PC-9 (cell line): ENCODE measurements around the gene RCN1. TPM values are rescaled to one million over a fixed set of nuclear protein-coding genes. Genes with fewer than 3 reads are reported as not detected.

ENCODE experiments used
- BruUV-seq: library from RNA; stranded (reverse); fragments of 400-500 nt; replicated peaks from 2 replicates; lab custom pipeline; 2021; lab: Mats Ljungman, UMichigan
- CTCF ChIA-PET: fragments of 300-600 bp; sonication (Branson Sonifier 250); formaldehyde crosslinking; loops from one replicate; lab custom pipeline; 2022; ENCODE audit warnings: antibody characterized with exemption; lab: Charles Lee
- POLR2A ChIA-PET: fragments of 300-600 bp; sonication (Branson Sonifier 250); formaldehyde crosslinking; loops from one replicate; lab custom pipeline; 2022; ENCODE audit warnings: antibody characterized with exemption; ENCODE audit not compliant: unreplicated experiment; lab: Charles Lee
- DNase-seq, 2 experiments: peaks; one replicate each; pipeline versions ENCODE4 v3.0.0 to v3.0.0-alpha.2; 2015 to 2022; ENCODE audit warnings: mixed read lengths in 1 of 2
- H2AFZ ChIP-seq: fragments of 200-600 bp; sonication (generic); 2 replicates; pipeline ENCODE4 v1.8.1; 2017; ENCODE audit warnings: antibody characterized with exemption
- H3F3A ChIP-seq: fragments of 200-600 bp; sonication (generic); 2 replicates; pipeline ENCODE4 v1.8.1; 2017; ENCODE audit warnings: antibody characterized with exemption, mild to moderate bottlenecking, low read depth; ENCODE audit not compliant: insufficient read depth
- H3K27ac ChIP-seq: fragments of 200-600 bp; sonication (generic); 2 replicates; pipeline ENCODE4 v1.6.1; 2016; ENCODE audit warnings: mixed run types
- H3K27me3 ChIP-seq: fragments of 200-600 bp; sonication (generic); 2 replicates; pipeline ENCODE4 v1.6.1; 2016; ENCODE audit warnings: low read depth, mixed run types; ENCODE audit not compliant: insufficient read depth
- H3K36me3 ChIP-seq: fragments of 200-600 bp; sonication (generic); 2 replicates; pipeline ENCODE4 v1.6.1; 2016; ENCODE audit warnings: low read depth, mixed run types
- H3K4me1 ChIP-seq: fragments of 200-600 bp; sonication (generic); replicated peaks from 2 replicates; pipeline ENCODE4 v1.6.1; 2016; ENCODE audit warnings: mixed run types; ENCODE audit not compliant: insufficient read depth
- H3K4me2 ChIP-seq: fragments of 200-600 bp; sonication (generic); 2 replicates; pipeline ENCODE4 v1.6.1; 2017; ENCODE audit warnings: mixed run types
- H3K4me3 ChIP-seq: fragments of 200-600 bp; sonication (generic); 2 replicates; pipeline ENCODE4 v1.6.1; 2016; ENCODE audit warnings: mixed run types
- H3K79me2 ChIP-seq: fragments of 200-600 bp; sonication (generic); 2 replicates; pipeline ENCODE4 v1.6.1; 2017; ENCODE audit warnings: low read depth, mixed run types
- H3K9me2 ChIP-seq: fragments of 200-600 bp; sonication (generic); 2 replicates; pipeline ENCODE4 v1.8.1; 2017; ENCODE audit warnings: mild to moderate bottlenecking; ENCODE audit not compliant: insufficient read depth
- H3K9me3 ChIP-seq: fragments of 200-600 bp; sonication (generic); 2 replicates; pipeline ENCODE4 v1.8.1; 2016; ENCODE audit warnings: low read depth; ENCODE audit not compliant: insufficient read depth
- H4K20me1 ChIP-seq: fragments of 200-600 bp; sonication (generic); 2 replicates; pipeline ENCODE4 v1.8.1; 2017; ENCODE audit not compliant: insufficient read depth
- CTCF ChIP-seq: fragments of 200-600 bp; sonication (generic); conservative IDR thresholded peaks from 2 replicates; pipeline ENCODE4 v1.6.1; 2017; ENCODE audit warnings: mixed run types, antibody characterized with exemption, mild to moderate bottlenecking, moderate library complexity
- EZH2 ChIP-seq: fragments of 200-600 bp; sonication (generic); IDR thresholded peaks from 2 replicates; pipeline ENCODE4 v1.8.0; 2017; ENCODE audit warnings: antibody characterized with exemption, low read depth
- intact Hi-C: fragments of 100-400 bp; cut with micrococcal nuclease; formaldehyde crosslinking; loops from one replicate; pipeline ENCODE4 v1.10.0; 2022; ENCODE audit not compliant: unreplicated experiment
- total RNA-seq: library from RNA; stranded (reverse); gene quantifications from 2 replicates; pipeline ENCODE4 v1.2.3, GENCODE V29; 2021

Gene RCN1
- total RNA-seq, 1 experiment from 2014 or later = 206 TPM

- peaks cover 5% of the 10 kb centered on the region; the same call in 1 of the 2 replicates for H3K4me1 ChIP-seq
- ChIA-PET CTCF (no interaction called here), POLR2A (no interaction called here)
- H2AFZ ChIP-seq = no peak overlapping the region
- no peaks in the 10 kb centered on the region for H3F3A ChIP-seq
- no peak overlapping the region for H3K4me2 ChIP-seq
- H3K27ac ChIP-seq = no peak overlapping the region
- no TSS peak for BruUV-seq
- no peak for TF ChIP-seq EZH2
- TF ChIP-seq CTCF = no peak
- no peaks in the 10 kb centered on the region; the same call in 1 of the 2 replicates for H3K9me3 ChIP-seq
- peak; percentile 18 to 71 for DNase-seq
- H4K20me1 ChIP-seq = no peaks in the 10 kb centered on the region
- H3K27me3 ChIP-seq = no peaks in the 10 kb centered on the region
- intact Hi-C loops = no loop called here
- H3K36me3 ChIP-seq = no peaks in the 10 kb centered on the region
- no peaks in the 10 kb centered on the region for H3K79me2 ChIP-seq
- H3K4me3 ChIP-seq = no peak overlapping the region
- H3K9me2 ChIP-seq = no peaks in the 10 kb centered on the region
Observed at GRCh38 chr11:32081129-32081641, 9.7 kb upstream of the RCN1 start.

GRCh38 chr11:32081901-32082300 lies 9.0 kb upstream of the RCN1 start:
- no peaks in the 10 kb centered on the region for H3K36me3 ChIP-seq
- no peak overlapping the region for H3K27ac ChIP-seq
- BruUV-seq = no TSS peak
- intact Hi-C loops = no loop called here
- peaks cover 7% of the 10 kb centered on the region; the same call in 1 of the 2 replicates for H3K4me1 ChIP-seq
- H3K9me3 ChIP-seq = no peaks in the 10 kb centered on the region; the same call in 1 of the 2 replicates
- H3K27me3 ChIP-seq = no peaks in the 10 kb centered on the region
- no peak overlapping the region for H3K4me3 ChIP-seq
- CTCF ChIA-PET = no interaction called here
- H3F3A ChIP-seq = peaks cover under 1% of the 10 kb centered on the region; the same call in 1 of the 2 replicates
- no peaks in the 10 kb centered on the region for H3K79me2 ChIP-seq
- H2AFZ ChIP-seq = no peak overlapping the region
- no peak for TF ChIP-seq CTCF
- no peak for TF ChIP-seq EZH2
- POLR2A ChIA-PET = no interaction called here
- no peaks in the 10 kb centered on the region for H3K9me2 ChIP-seq
- DNase-seq = no peak
- H4K20me1 ChIP-seq = no peaks in the 10 kb centered on the region
- H3K4me2 ChIP-seq = no peak overlapping the region

GRCh38 chr11:32082346-32082986 lies 8.4 kb upstream of the RCN1 start:
- Histone ChIP-seq H3K4me3 (no peak overlapping the region), H3K27me3 (no peaks in the 10 kb centered on the region), H3K4me2 (no peak overlapping the region), H4K20me1 (no peaks in the 10 kb centered on the region), H3K27ac (no peak overlapping the region), H3K9me2 (no peaks in the 10 kb centered on the region), H3K4me1 (peaks cover 13% of the 10 kb centered on the region), H2AFZ (no peak overlapping the region), H3F3A (peaks cover 6% of the 10 kb centered on the region), H3K79me2 (no peaks in the 10 kb centered on the region), H3K9me3 (no peaks in the 10 kb centered on the region; the same call in 1 of the 2 replicates), H3K36me3 (no peaks in the 10 kb centered on the region)
- DNase-seq = no peak
- CTCF ChIA-PET = no interaction called here
- no TSS peak for BruUV-seq
- TF ChIP-seq EZH2 (no peak), CTCF (no peak)
- intact Hi-C loops = no loop called here
- POLR2A ChIA-PET = no interaction called here
